Endothelial cell of hepatic sinusoid (primary cell): Measurements from ENCODE around the gene ABCD3.

Source experiments
- in situ Hi-C: cut with HindIII; loops from 2 replicates; pipeline ENCODE4 v1.10.0; 2017; ENCODE audit warnings: low sequenced_read_pairs

ABCD3 gene

DNA sequence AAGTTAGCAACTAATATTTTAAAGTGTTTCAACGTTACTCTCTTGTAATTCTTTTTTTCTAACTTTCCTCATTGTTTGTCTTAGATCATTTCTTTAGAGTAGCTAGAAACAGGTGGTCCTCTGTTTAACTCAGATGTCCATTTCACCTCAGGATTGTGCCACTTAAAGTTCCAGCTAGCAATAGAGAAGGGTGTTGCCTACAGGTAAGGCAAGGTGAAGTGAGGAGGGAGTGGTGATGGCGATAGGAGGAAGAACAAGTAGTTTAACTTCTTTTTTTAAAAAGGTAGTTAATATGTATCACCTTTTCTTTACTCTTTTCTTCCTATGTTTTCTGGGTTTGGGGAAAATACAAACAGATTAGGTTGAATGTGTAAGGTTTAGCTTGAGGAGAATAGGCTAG lies 44.4 kb downstream of the ABCD3 start:
- in situ Hi-C loops = no loop called here

- in situ Hi-C loops = no loop called here
These were observed 45.0 kb downstream of the ABCD3 start for GRCh38 chr1:94463056-94463764.

- in situ Hi-C loops = no loop called here
These were observed 45.7 kb downstream of the ABCD3 start for GRCh38 chr1:94463765-94464330.

DNA sequence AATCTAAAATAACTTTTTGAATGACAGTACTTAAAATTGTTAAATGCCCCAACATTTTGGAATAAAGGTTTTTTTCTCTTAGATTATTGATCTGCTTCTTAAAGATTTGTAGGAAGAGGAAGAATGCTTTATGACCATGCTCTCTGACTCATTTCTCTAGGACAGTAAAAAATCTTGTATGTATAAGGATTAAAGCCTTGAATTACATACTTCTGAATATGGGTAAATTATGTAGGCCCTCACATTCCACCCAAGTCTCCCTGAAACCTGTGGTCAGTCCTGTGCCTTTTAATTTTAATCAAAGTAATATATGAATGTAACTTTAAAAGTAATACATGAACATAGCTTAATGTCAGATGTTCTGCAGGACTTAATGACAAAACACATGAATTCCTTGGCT lies 50.5 kb downstream of the ABCD3 start:
- in situ Hi-C loops = no loop called here

DNA sequence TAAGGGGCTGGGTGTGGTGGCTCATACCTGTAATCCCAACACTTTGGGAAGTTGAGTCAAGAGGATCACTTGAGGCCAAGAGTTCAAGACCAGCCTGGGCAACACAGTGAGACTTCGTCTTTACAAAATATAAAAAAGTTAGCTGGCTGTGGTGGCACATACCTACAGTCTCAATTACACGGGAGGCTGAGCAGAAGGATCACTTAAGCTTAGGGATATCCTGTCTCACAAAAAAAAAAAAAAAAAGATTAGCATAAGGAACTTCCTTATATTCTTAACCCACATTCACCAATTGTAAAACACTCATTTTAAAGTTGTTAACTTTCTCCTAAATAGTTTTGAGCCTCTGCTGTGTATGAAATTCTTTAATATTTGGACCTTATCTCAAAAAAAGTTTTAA lies 53.1 kb downstream of the ABCD3 start:
- in situ Hi-C loops = no loop called here

- in situ Hi-C loops = no loop called here
These were observed 57.0 kb downstream of the ABCD3 start for GRCh38 chr1:94475232-94475631.

GRCh38 chr1:94479682-94480081 lies 61.5 kb downstream of the ABCD3 start:
- in situ Hi-C loops = no loop called here

GRCh38 chr1:94481473-94481933 lies 63.3 kb downstream of the ABCD3 start:
- in situ Hi-C loops = no loop called here

GRCh38 chr1:94486990-94487389 lies 68.8 kb downstream of the ABCD3 start:
- in situ Hi-C loops = no loop called here

DNA sequence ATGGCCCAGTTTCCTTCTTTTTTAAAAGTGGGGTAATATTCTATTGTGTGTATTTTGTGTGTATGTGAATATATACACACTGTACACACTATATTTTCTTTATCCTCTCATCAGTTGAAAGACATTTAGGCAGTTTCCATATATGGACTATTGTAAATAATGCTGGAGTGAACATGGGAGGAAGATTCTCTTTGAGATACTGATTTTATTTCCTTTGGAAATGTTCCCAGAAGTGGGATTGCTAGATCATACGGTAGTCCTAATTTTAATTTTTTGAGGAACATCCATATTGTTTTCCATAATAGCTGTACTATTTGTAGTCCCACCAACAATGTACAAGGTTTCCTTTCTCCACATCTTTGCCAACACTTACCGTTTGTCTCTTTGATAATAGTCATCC lies 72.4 kb downstream of the ABCD3 start:
- in situ Hi-C loops = no loop called here

DNA sequence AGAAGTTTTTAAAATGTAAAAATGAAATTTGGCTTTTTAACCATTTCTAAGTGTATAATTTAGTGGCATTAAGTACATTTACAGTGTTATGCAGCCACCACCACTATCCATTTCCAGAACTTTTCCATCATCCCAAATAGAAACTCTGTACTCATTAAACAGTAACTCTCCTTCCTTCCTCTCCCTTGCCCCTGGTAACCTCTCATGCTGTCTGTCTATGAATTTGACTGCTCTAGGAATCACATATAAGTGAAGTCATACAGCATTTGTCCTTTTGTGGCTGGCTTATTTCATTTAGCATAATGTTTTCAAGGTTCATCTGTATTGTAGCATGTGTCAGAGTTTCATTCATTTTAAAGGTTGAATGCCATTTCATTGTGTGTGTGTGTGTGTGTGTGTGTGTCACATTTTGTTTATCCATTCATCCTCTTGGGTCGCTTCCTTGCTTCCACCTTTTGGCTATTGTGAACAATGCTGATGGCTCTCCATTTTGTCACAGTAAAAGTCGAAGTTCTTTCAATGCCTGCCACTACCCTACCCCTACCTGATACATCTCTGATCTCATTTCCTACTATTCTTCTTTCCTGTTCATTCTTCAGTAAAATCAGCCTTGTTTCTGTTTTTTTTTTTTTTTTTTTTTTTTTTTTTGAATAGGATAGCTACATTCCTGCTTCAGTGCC lies 78.0 kb downstream of the ABCD3 start:
- in situ Hi-C loops = no loop called here

- in situ Hi-C loops = no loop called here
These were observed 83.2 kb downstream of the ABCD3 start for GRCh38 chr1:94501426-94501825.

- in situ Hi-C loops = no loop called here
These were observed 83.7 kb downstream of the ABCD3 start for GRCh38 chr1:94501935-94502334.

- in situ Hi-C loops = no loop called here
These were observed 85.0 kb downstream of the ABCD3 start for GRCh38 chr1:94503153-94503552.

DNA sequence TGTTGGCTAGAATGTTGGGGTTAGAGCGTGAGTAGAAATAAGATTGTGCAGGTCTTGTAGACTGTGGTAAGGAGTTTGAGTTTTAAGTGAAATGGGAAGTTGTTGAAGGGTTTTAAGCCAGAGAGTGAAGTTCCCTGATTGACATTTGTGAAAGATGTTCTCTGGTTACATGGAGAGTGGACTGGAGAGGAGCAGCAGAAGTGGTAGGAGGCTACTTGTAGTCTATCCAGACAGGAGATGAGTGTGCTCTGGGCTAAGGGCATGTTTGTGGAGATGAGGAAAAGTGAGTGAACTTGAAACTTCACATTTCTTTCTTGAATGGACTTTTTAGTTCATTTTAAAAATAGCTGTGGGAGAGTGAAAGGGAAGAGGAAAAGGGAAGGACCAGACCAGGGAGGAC lies 86.4 kb downstream of the ABCD3 start:
- in situ Hi-C loops = no loop called here

DNA sequence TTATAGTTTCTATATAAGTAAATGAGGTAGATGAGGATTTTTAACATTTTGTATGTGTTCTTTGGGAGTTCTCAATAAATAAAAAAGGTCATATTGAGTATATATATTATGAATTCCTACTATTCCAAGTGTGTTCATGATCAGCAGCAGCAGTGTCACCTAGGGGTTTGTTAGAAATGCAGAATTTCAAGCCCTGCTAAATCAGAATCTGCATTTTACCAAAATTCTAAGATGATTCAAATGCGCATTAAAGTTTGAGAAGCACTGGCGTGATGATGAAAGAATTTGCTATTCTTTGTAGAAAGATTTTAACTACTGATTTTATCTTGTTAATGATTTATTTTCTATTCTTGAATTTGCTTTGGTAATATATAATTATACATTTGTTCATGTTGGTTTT lies 94.6 kb downstream of the ABCD3 start:
- in situ Hi-C loops = no loop called here

DNA sequence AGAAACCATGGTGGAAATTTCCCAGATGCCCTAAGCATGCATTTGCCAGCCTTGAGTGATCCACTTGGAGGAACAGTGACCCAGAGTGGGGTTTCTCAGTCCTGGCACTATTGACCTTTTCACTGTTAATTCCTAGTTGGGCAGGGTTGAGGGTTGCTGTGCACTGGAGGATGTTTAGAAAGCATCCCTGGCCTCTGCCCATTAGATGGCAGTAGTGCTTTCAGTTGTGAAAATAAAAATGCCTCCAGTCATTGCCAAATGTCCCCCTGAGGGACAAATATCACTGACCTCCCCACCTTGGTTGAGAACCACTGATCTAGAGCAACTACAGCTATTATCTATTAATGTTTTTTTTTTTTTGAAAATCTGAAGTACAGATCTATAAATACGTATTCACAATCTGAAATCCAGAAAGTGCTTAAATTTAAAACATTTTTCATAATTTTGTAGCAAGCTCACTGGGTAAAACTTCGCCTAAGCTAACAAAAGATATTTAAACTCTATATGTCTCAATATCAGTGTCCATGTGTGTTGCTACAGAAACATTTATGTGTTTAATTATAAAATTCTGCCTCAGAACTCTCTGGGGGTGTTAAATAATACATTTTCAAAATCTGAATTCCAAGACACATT lies 96.0 kb downstream of the ABCD3 start:
- in situ Hi-C loops = no loop called here

DNA sequence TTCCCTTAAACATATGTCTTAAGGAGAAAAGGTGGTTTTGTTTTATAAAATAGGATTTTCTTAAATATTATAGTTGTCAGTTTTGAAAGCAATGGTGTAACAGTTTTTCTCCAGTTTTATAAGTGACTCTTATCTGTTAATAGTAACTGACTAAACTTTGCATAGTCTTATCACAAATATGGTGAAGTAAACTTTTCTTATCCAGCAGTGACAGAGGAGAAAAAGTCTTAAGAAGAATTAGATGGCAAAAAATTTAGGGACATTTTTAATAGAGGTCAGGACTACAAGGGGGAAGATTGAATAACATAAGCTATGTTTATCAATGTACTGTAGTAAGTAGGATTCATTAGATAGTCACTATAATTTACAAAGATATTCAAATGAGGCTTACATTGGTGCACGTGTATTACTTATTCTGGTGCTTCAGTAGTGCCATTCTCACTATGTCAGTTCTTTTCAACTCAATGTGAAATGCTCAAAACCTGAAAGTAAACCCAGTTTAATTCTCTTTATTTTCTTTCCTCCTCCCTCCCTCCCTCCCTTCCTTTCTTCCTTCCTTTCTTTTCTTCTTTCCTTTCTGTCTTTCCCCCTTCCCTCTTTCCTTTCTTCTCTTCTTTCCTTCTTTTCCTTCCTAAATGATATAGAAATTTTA lies 97.2 kb downstream of the ABCD3 start:
- in situ Hi-C loops = no loop called here

GRCh38 chr1:94519351-94519750 lies 101.2 kb downstream of the ABCD3 start:
- in situ Hi-C loops = no loop called here

GRCh38 chr1:94522304-94522703 lies 104.1 kb downstream of the ABCD3 start:
- in situ Hi-C loops = loop anchor here (10.0 kb wide), 1 partner anchor 272 kb away; no protein-coding TSS in a partner anchor

DNA sequence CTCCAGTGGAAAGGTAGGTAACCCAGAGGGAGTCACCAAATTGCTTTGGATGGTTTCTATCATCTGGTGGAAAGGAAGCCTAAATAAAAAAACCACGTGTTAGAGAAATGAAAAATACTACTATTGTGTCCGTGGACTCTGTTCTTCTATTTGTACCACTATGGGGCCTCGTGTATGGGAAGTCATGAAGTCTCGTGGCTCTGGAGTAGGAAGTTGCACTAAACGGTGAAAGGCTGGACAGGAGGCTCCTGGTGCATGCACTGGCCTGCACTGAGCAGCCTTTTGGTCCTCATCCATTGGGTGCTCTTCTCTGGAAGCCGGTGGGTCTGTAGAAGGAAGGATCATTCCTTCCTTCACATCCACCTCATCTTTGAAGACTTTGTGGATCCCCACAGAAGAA lies 106.3 kb downstream of the ABCD3 start:
- in situ Hi-C loops = loop anchor here (10.0 kb wide), 1 partner anchor 270 kb away; no protein-coding TSS in a partner anchor
